Stimulated activated CD8-positive, alpha-beta memory T cell treated with anti-CD3 and anti-CD28 coated beads, Interleukin-4, amount 100 ng/mL, for 24 hours (primary cell): Measurements from ENCODE around the gene PINLYP.

Experiments
- DNase-seq: peaks from one replicate; pipeline ENCODE4 v3.0.0-alpha.2; 2020; ENCODE audit warnings: low read depth

Gene PINLYP

GRCh38 chr19:43548706-43549105, 26.9 kb upstream of the PINLYP start:
- DNase-seq, result no peak

- DNase-seq, result no peak
Measured at GRCh38 chr19:43551399-43552197, 24.0 kb upstream of the PINLYP start.

GRCh38 chr19:43552198-43552450, 23.5 kb upstream of the PINLYP start:
- DNase-seq, result no peak

GRCh38 chr19:43552616-43553015, 23.0 kb upstream of the PINLYP start:
- no peak for DNase-seq

- no peak for DNase-seq
Measured at GRCh38 chr19:43553656-43554055, 21.9 kb upstream of the PINLYP start.

- DNase-seq, result no peak
Measured at GRCh38 chr19:43554317-43554895, 21.2 kb upstream of the PINLYP start.

- peak; percentile 73 for DNase-seq
Measured at GRCh38 chr19:43555185-43555770, 20.3 kb upstream of the PINLYP start.

GRCh38 chr19:43560687-43561086, 14.9 kb upstream of the PINLYP start:
- no peak for DNase-seq

GRCh38 chr19:43561139-43561970, 14.2 kb upstream of the PINLYP start:
- no peak for DNase-seq

GRCh38 chr19:43562226-43562697, 13.3 kb upstream of the PINLYP start:
- no peak for DNase-seq

- peak; percentile 57 for DNase-seq
Measured at GRCh38 chr19:43562698-43563241, 12.8 kb upstream of the PINLYP start.

- DNase-seq, result no peak
Measured at GRCh38 chr19:43563816-43564457, 11.7 kb upstream of the PINLYP start.

GRCh38 chr19:43564800-43565199, 10.8 kb upstream of the PINLYP start:
- DNase-seq, result no peak

GRCh38 chr19:43569657-43570056, 5.9 kb upstream of the PINLYP start:
- no peak for DNase-seq

- no peak for DNase-seq
Measured at GRCh38 chr19:43570174-43570791, 5.3 kb upstream of the PINLYP start.

- DNase-seq, result no peak
Measured at GRCh38 chr19:43572171-43572588, 3.4 kb upstream of the PINLYP start.

- DNase-seq, result no peak
Measured at GRCh38 chr19:43574424-43575155, 1.0 kb upstream of the PINLYP start.

- no peak for DNase-seq
Measured at GRCh38 chr19:43575955-43576878, 616 bp downstream of the PINLYP start.

GRCh38 chr19:43578787-43579186, 3.2 kb downstream of the PINLYP start:
- DNase-seq, result no peak

GRCh38 chr19:43581467-43581866, 5.9 kb downstream of the PINLYP start:
- DNase-seq, result no peak
